Measurements from ENCODE around the gene FNDC3A. TPM values are rescaled to one million over a fixed set of nuclear protein-coding genes. Genes with fewer than 3 reads are reported as not detected.
A peak's percentile ranks its signal among the peaks of the same experiment; 100 is the strongest.

FNDC3A gene
- total and polyA plus RNA-seq, 9 of the 15 experiments (the other 6 are each of a cell fraction or from before 2014, with no cell fraction given) = 4.1 to 22.0 (median 13.5) TPM

DNA sequence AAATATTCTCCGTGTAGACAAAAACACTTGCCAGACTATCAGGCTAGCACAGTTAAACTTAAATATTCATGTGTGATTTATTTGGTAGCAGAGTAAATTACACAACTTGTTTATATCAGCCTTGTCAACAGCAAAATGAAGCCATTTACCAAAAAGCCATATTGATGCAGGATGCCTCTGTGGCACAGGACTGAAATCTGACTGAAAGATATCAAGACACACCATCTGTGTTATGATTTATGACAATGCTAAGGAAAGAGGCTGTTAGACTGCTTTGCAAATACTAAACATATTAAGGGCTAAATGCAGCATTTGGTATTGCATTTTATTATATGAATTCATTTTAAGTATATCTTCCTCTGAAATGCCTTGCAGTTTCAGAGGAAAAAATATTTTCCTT lies 44.8 kb upstream of the FNDC3A start:
- H3K9ac ChIP-seq (ENCODE audit: insufficient read depth in 1 of 2, low read depth in 2 of 2, low read length in 2 of 2) = no peak overlapping the region
- no peaks in the 10 kb centered on the region; a peak in 1 of 5 replicates for H3K27me3 ChIP-seq (ENCODE audit: control insufficient read depth in 2 of 2, insufficient read depth in 2 of 2, low read length in 2 of 2)
- no peaks in the 10 kb centered on the region for H4K20me1 ChIP-seq (replicated peaks; ENCODE audit: control insufficient read depth, insufficient read depth, low read length)
- H3K36me3 ChIP-seq (ENCODE audit: control insufficient read depth, insufficient read depth, low read length) = no peaks in the 10 kb centered on the region
- no TSS peak for BruUV-seq (replicated peaks)
- no peak overlapping the region for H2AFZ ChIP-seq (ENCODE audit: low read depth, low read length)
- FAIRE-seq (no peak), ATAC-seq (no peak), DNase-seq (ENCODE audit: extremely low read depth in 1 of 4, low spot score in 3 of 4) (no peak)
- H3K4me2 ChIP-seq (ENCODE audit: insufficient read depth, low read length) = no peak overlapping the region
- no peaks in the 10 kb centered on the region for H3K4me1 ChIP-seq (replicated peaks in 1 of 2; ENCODE audit: control insufficient read depth in 2 of 2, insufficient read depth in 2 of 2, low read length in 2 of 2)
- ChIA-PET CTCF (ENCODE audit: low intra/inter-chr PET ratio) (no interaction called here), POLR2A (interaction anchor here (0.6 kb wide), 1 partner anchor 67 kb away, joined by 3 read pairs; no protein-coding TSS in a partner anchor)
- 0% methylated on average over 1 of the region's 1 CpG for whole genome bisulfite sequencing (ENCODE audit: insufficient coverage, low coverage, missing lambda C conversion rate)
- intact Hi-C loops (cut with micrococcal nuclease) = no loop called here
- no peaks in the 10 kb centered on the region for H3K9me3 ChIP-seq (replicated peaks; ENCODE audit: control insufficient read depth, insufficient read depth, low read depth, low read length)
- H3K27ac ChIP-seq (ENCODE audit: extremely low read depth, low read depth, low read length) = no peak overlapping the region
- H3K4me3 ChIP-seq = no peak overlapping the region
- in situ Hi-C loops (cut with MboI) = no loop called here
- H3K9me1 ChIP-seq (ENCODE audit: control insufficient read depth, insufficient read depth, low read length) = no peaks in the 10 kb centered on the region
- H3K79me2 ChIP-seq (ENCODE audit: control insufficient read depth, insufficient read depth, low read length) = no peaks in the 10 kb centered on the region
- TF ChIP-seq SMAD2 (IDR thresholded peaks at IDR 0.05; ENCODE audit: low read depth, low read length) = no peak
- TF ChIP-seq, protein P1, sequence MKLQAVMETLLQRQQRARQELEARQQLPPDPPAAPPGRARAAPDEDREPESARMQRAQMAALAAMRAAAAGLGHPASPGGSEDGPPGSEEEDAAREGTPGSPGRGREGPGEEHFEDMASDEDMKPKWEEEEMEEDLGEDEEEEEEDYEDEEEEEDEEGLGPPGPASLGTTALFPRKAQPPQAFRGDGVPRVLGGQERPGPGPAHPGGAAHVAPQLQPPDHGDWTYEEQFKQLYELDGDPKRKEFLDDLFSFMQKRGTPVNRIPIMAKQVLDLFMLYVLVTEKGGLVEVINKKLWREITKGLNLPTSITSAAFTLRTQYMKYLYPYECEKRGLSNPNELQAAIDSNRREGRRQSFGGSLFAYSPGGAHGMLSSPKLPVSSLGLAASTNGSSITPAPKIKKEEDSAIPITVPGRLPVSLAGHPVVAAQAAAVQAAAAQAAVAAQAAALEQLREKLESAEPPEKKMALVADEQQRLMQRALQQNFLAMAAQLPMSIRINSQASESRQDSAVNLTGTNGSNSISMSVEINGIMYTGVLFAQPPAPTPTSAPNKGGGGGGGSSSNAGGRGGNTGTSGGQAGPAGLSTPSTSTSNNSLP (IDR thresholded peaks at IDR 0.05; ENCODE audit: borderline replicate concordance, low read depth, low read length) = no peak
- peak; percentile 54 for TF ChIP-seq TAL1 (IDR thresholded peaks at IDR 0.05)
- no peak for TF ChIP-seq ZBTB7A (IDR thresholded peaks at IDR 0.05; ENCODE audit: borderline replicate concordance, control insufficient read depth, low read depth, low read length)
- TF ChIP-seq, protein P2, sequence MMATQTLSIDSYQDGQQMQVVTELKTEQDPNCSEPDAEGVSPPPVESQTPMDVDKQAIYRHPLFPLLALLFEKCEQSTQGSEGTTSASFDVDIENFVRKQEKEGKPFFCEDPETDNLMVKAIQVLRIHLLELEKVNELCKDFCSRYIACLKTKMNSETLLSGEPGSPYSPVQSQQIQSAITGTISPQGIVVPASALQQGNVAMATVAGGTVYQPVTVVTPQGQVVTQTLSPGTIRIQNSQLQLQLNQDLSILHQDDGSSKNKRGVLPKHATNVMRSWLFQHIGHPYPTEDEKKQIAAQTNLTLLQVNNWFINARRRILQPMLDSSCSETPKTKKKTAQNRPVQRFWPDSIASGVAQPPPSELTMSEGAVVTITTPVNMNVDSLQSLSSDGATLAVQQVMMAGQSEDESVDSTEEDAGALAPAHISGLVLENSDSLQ (IDR thresholded peaks at IDR 0.05) = peak; percentile 80; the same call in 1 of the 2 replicates
- TF ChIP-seq, protein P3, sequence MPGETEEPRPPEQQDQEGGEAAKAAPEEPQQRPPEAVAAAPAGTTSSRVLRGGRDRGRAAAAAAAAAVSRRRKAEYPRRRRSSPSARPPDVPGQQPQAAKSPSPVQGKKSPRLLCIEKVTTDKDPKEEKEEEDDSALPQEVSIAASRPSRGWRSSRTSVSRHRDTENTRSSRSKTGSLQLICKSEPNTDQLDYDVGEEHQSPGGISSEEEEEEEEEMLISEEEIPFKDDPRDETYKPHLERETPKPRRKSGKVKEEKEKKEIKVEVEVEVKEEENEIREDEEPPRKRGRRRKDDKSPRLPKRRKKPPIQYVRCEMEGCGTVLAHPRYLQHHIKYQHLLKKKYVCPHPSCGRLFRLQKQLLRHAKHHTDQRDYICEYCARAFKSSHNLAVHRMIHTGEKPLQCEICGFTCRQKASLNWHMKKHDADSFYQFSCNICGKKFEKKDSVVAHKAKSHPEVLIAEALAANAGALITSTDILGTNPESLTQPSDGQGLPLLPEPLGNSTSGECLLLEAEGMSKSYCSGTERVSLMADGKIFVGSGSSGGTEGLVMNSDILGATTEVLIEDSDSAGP (CRISPR knock-in tag; IDR thresholded peaks at IDR 0.05) = no peak
- TF ChIP-seq HDAC6 (IDR thresholded peaks at IDR 0.05; ENCODE audit: low read depth, low read length) = no peak
- TF ChIP-seq MTA2 (IDR thresholded peaks at IDR 0.05; ENCODE audit: low read depth) = 0 out of 2 replicates have a peak, but pooled peaks have one; percentile 37
- TF ChIP-seq RNF2 (IDR thresholded peaks at IDR 0.05) = no peak
- peak; percentile 40; the same call in 1 of the 2 replicates for TF ChIP-seq TEAD4 (IDR thresholded peaks at IDR 0.05; ENCODE audit: low read length)
- TF ChIP-seq TEAD4 (CRISPR knock-in tag; IDR thresholded peaks at IDR 0.05; ENCODE audit: borderline replicate concordance) = no peak
- TF ChIP-seq, protein P4, sequence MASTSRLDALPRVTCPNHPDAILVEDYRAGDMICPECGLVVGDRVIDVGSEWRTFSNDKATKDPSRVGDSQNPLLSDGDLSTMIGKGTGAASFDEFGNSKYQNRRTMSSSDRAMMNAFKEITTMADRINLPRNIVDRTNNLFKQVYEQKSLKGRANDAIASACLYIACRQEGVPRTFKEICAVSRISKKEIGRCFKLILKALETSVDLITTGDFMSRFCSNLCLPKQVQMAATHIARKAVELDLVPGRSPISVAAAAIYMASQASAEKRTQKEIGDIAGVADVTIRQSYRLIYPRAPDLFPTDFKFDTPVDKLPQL (IDR thresholded peaks at IDR 0.05; ENCODE audit: extremely low read depth, insufficient read length) = no peak
- TF ChIP-seq, protein P5, sequence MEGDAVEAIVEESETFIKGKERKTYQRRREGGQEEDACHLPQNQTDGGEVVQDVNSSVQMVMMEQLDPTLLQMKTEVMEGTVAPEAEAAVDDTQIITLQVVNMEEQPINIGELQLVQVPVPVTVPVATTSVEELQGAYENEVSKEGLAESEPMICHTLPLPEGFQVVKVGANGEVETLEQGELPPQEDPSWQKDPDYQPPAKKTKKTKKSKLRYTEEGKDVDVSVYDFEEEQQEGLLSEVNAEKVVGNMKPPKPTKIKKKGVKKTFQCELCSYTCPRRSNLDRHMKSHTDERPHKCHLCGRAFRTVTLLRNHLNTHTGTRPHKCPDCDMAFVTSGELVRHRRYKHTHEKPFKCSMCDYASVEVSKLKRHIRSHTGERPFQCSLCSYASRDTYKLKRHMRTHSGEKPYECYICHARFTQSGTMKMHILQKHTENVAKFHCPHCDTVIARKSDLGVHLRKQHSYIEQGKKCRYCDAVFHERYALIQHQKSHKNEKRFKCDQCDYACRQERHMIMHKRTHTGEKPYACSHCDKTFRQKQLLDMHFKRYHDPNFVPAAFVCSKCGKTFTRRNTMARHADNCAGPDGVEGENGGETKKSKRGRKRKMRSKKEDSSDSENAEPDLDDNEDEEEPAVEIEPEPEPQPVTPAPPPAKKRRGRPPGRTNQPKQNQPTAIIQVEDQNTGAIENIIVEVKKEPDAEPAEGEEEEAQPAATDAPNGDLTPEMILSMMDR (IDR thresholded peaks at IDR 0.05 in 2 of 3, conservative IDR thresholded peaks at IDR 0.05 in 1 of 3; ENCODE audit: insufficient read depth in 2 of 3, low read depth in 1 of 3, low read length in 3 of 3) = no peak
- TF ChIP-seq, protein P6, sequence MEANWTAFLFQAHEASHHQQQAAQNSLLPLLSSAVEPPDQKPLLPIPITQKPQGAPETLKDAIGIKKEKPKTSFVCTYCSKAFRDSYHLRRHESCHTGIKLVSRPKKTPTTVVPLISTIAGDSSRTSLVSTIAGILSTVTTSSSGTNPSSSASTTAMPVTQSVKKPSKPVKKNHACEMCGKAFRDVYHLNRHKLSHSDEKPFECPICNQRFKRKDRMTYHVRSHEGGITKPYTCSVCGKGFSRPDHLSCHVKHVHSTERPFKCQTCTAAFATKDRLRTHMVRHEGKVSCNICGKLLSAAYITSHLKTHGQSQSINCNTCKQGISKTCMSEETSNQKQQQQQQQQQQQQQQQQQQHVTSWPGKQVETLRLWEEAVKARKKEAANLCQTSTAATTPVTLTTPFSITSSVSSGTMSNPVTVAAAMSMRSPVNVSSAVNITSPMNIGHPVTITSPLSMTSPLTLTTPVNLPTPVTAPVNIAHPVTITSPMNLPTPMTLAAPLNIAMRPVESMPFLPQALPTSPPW (CRISPR knock-in tag; IDR thresholded peaks at IDR 0.05) = no peak
- TF ChIP-seq GATAD2A (IDR thresholded peaks at IDR 0.05) = no peak
